Rectal smooth muscle tissue (tissue), 1 donor: ENCODE results near the gene ENPP1.

Experiments used
- H3K27ac ChIP-seq: one replicate; pipeline ENCODE4 v1.7.0; 2013; ENCODE audit warnings: low read depth, low read length, inconsistent platforms
- H3K27me3 ChIP-seq: one replicate; pipeline ENCODE4 v1.7.0; 2013; ENCODE audit warnings: low read length; ENCODE audit not compliant: control insufficient read depth, insufficient read depth
- H3K36me3 ChIP-seq: one replicate; pipeline ENCODE4 v1.7.0; 2013; ENCODE audit warnings: low read length; ENCODE audit not compliant: control insufficient read depth, insufficient read depth
- H3K4me1 ChIP-seq: one replicate; pipeline ENCODE4 v1.7.0; 2013; ENCODE audit warnings: low read length; ENCODE audit not compliant: control insufficient read depth, insufficient read depth
- H3K4me3 ChIP-seq: one replicate; pipeline ENCODE4 v1.7.0; 2013; ENCODE audit warnings: low read length
- H3K9ac ChIP-seq: one replicate; pipeline ENCODE4 v1.7.0; 2013; ENCODE audit warnings: low read length

The ENPP1 gene

DNA sequence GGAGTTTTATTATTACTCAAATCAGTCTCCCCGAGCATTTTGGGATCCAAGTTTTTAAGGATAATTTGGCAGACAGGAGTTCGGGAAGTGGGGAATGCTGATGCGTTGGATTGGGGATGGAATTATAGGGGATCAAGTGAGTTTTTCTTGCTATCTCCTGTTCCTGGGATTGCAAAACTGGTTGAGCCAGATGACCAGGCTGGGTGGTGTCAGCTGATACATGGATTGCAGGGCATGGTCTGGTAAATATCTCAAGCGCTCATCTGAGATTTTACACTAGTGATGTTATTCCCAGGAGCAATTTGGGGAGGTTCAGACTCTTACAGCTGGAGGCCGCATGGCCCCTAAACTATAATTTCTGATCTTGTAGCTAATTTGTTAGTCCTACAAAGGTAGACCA, 54.7 kb downstream of the ENPP1 start:
- Histone ChIP-seq H3K4me3 (no peak overlapping the region), H3K27ac (no peak overlapping the region), H3K4me1 (no peaks in the 10 kb centered on the region), H3K27me3 (no peaks in the 10 kb centered on the region), H3K36me3 (no peaks in the 10 kb centered on the region), H3K9ac (no peak overlapping the region)

DNA sequence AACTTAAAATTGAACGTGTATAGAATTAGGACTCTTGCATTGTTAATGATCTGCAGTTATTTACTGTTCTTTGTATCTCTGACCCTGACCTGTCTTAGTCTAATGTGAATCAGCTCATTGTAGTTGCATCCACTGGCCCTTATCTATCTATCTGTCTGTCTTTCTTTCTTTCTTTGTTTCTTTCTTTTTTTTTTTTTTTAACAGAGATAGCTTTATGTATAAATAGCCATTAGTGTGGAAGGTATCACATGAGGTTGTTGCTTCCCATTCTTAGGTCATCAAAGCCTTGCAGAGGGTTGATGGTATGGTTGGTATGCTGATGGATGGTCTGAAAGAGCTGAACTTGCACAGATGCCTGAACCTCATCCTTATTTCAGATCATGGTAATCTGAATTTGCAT, 59.9 kb downstream of the ENPP1 start:
- Histone ChIP-seq H3K9ac (no peak overlapping the region), H3K27me3 (no peaks in the 10 kb centered on the region), H3K27ac (no peak overlapping the region), H3K4me1 (no peaks in the 10 kb centered on the region), H3K4me3 (no peak overlapping the region), H3K36me3 (no peaks in the 10 kb centered on the region)

DNA sequence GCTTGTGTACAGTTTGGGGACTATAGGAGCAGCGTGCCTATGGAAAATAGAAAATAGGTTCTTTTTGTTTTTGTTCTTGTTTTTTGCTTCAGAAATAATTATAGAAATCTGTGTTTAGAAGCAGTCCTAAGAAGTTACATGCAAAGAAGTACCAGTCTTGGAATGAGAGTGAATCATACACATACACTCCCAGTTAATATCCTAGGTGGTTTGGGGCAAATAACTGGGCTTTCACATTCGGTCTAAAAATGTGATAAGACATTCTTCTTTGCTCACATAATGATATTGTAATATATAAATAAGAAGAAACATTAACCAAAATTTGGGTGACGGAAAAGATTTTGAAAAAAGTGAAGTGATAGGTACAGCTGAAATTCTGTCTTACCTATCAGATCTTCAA, 61.0 kb downstream of the ENPP1 start:
- Histone ChIP-seq H3K4me1 (no peaks in the 10 kb centered on the region), H3K27me3 (no peaks in the 10 kb centered on the region), H3K9ac (no peak overlapping the region), H3K27ac (no peak overlapping the region), H3K36me3 (no peaks in the 10 kb centered on the region), H3K4me3 (no peak overlapping the region)

DNA sequence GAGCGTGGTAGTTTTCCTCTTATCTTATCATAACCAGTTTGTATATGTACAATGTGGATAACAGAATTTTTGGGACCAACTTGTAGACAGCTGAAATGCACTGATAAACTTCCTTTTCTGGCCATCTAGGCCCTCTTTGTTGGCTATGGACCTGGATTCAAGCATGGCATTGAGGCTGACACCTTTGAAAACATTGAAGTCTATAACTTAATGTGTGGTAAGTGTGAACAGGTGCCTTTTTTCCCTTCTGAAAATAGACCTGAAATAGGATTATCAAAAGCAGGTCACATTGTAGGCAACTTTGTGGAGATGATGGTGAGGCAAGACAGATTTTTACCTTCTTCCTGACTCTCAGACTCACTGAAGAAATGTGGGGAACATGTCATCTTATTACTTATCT, 67.8 kb downstream of the ENPP1 start:
- H3K4me3 ChIP-seq = no peak overlapping the region
- no peaks in the 10 kb centered on the region for H3K27me3 ChIP-seq
- H3K27ac ChIP-seq = no peak overlapping the region
- no peaks in the 10 kb centered on the region for H3K36me3 ChIP-seq
- no peak overlapping the region for H3K9ac ChIP-seq
- no peaks in the 10 kb centered on the region for H3K4me1 ChIP-seq

DNA sequence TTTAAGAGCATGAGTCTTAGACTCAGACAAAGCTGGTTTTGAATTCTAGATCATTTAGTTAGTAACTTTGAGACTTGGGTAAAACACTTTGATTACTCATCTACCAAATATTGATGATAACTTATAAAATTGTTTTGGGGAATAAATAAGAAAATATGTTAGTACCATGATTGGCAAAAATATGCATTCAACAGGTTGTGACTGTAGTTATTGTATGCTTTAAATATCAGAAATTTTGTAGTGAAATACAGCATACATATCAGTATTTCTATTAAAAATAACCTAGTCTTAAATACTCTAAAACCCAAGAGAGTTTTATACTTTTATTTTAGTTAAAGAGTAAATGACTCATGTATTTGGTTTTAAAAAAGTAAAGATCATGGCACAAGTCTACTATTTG, 68.7 kb downstream of the ENPP1 start:
- Histone ChIP-seq H3K27me3 (no peaks in the 10 kb centered on the region), H3K9ac (no peak overlapping the region), H3K27ac (no peak overlapping the region), H3K4me1 (no peaks in the 10 kb centered on the region), H3K4me3 (no peak overlapping the region), H3K36me3 (no peaks in the 10 kb centered on the region)

DNA sequence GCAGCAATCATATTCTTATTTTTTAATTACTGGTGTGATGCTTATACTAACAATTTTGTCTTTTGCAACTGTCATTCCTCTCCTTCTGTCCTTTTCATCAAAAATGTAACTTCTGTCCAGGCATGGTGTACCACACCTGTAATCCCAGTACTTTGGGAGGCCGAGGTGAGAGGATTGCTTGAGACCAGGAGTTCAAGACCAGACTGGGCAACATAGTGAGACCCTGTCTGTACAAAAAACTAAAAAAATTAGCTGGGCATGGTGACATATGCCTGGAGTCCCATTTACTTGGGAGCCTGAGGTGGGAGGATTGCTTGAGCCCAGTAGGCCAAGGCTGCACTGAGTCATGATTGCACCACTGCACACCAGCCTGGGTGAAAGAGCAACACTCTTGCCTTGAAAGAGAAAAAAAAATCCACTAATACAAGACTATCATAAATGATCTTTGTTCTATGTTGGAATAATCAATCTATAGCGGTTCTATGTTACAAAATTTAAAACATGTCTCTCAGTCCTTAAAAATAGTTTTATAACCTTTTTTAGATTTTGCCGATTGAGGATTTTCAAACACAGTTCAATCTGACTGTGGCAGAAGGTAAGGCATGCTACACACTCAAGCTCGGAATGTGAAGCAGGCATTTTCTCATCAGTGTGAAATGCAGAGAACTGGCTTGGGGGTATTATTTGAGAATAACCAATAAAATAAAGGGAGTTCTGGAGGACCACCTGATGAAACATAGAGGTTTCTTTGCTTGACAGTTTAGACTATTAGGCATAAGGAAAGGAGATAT, 70.4 kb downstream of the ENPP1 start:
- Histone ChIP-seq H3K4me1 (no peaks in the 10 kb centered on the region), H3K4me3 (no peak overlapping the region), H3K9ac (no peak overlapping the region), H3K36me3 (no peaks in the 10 kb centered on the region), H3K27ac (no peak overlapping the region), H3K27me3 (no peaks in the 10 kb centered on the region)

- no peak overlapping the region for H3K4me3 ChIP-seq
- no peaks in the 10 kb centered on the region for H3K27me3 ChIP-seq
- H3K27ac ChIP-seq = no peak overlapping the region
- no peak overlapping the region for H3K9ac ChIP-seq
- no peaks in the 10 kb centered on the region for H3K4me1 ChIP-seq
- H3K36me3 ChIP-seq = no peaks in the 10 kb centered on the region
Measured at GRCh38 chr6:131883016-131883415, 75.2 kb downstream of the ENPP1 start.

GRCh38 chr6:131885237-131885636, 77.4 kb downstream of the ENPP1 start:
- Histone ChIP-seq H3K27me3 (no peaks in the 10 kb centered on the region), H3K4me3 (no peak overlapping the region), H3K9ac (no peak overlapping the region), H3K27ac (no peak overlapping the region), H3K36me3 (no peaks in the 10 kb centered on the region), H3K4me1 (no peaks in the 10 kb centered on the region)

DNA sequence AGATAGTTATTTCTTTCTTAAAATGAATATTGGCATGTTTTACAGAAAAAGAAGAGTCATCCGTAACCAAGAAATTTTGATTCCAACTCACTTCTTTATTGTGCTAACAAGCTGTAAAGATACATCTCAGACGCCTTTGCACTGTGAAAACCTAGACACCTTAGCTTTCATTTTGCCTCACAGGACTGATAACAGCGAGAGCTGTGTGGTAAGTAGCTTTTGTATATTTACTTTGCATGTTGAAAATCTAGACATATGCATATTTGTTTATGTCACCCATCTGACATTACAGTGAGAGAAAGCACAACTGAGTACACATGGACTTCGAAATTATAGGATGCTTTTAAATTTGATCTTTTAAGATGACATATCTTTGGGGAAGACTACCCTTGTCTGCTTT, 78.7 kb downstream of the ENPP1 start:
- H3K27me3 ChIP-seq = no peaks in the 10 kb centered on the region
- H3K4me1 ChIP-seq = no peaks in the 10 kb centered on the region
- no peaks in the 10 kb centered on the region for H3K36me3 ChIP-seq
- no peak overlapping the region for H3K27ac ChIP-seq
- H3K4me3 ChIP-seq = no peak overlapping the region
- no peak overlapping the region for H3K9ac ChIP-seq

DNA sequence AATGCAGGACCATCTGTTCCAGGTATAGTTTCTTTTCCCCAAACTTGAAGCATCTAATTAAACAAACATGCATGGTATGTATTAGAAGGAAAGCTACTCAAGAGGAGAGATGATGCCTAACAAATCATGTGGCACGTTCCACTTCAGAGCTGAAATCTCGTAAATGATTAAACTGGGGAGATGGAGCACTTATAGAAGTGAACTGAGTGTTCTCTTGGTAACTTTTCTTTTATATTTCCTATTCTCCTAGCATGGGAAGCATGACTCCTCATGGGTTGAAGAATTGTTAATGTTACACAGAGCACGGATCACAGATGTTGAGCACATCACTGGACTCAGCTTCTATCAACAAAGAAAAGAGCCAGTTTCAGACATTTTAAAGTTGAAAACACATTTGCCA, 82.3 kb downstream of the ENPP1 start:
- Histone ChIP-seq H3K4me3 (no peak overlapping the region), H3K27me3 (no peaks in the 10 kb centered on the region), H3K9ac (no peak overlapping the region), H3K27ac (no peak overlapping the region), H3K36me3 (no peaks in the 10 kb centered on the region), H3K4me1 (no peaks in the 10 kb centered on the region)

DNA sequence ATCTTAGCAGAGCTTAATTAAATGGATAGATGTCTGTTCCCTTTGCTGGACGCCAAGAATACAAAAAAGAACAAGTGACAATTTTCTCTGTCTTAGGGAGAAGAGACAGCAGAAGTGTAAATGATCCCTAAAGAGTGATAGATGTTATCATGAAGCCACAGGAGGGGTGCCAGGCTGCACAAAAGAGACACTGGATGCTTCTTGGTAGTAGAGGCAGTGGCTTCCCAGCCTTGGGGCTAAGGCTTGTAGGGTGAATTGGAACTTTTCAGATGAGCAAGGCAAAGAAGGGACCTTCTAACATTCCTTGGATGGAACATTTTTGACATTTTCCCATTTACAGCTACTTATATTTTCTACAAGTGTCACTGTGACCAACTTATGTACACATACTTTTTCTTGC, 85.4 kb downstream of the ENPP1 start:
- Histone ChIP-seq H3K4me1 (no peaks in the 10 kb centered on the region), H3K27ac (no peak overlapping the region), H3K36me3 (no peaks in the 10 kb centered on the region), H3K4me3 (no peak overlapping the region), H3K9ac (no peak overlapping the region), H3K27me3 (no peaks in the 10 kb centered on the region)

GRCh38 chr6:131894493-131895424, 86.9 kb downstream of the ENPP1 start:
- Histone ChIP-seq H3K27ac (no peak overlapping the region), H3K4me3 (peak overlapping the region; percentile 5), H3K36me3 (no peaks in the 10 kb centered on the region), H3K4me1 (no peaks in the 10 kb centered on the region), H3K27me3 (no peaks in the 10 kb centered on the region), H3K9ac (no peak overlapping the region)
